Esophagus muscularis mucosa (tissue), 4 donors: ENCODE data around the gene TP53RK. TPM values are rescaled to one million over a fixed set of nuclear protein-coding genes. Genes with fewer than 3 reads are reported as not detected.

ENCODE experiments used
- DNase-seq: peaks from one replicate; pipeline ENCODE4 v3.0.0-alpha.2; 2017; ENCODE audit errors: extremely low spot score
- H3K27ac ChIP-seq, 4 donors: fragments of 200-600 bp; sonication (generic); replicated peaks in 1 of 4; 1 replicate in 3 of 4; 2 replicates in 1 of 4; pipeline ENCODE4 v1.5.1; 2016 to 2019; ENCODE audit warnings: mild to moderate bottlenecking in 1 of 4
- H3K27me3 ChIP-seq, 4 donors: fragments of 200-600 bp; sonication (generic); one replicate each; pipeline versions ENCODE4 v1.5.1 to v1.6.0; 2016 to 2019
- H3K36me3 ChIP-seq, 4 donors: fragments of 200-600 bp; sonication (generic); one replicate each; pipeline ENCODE4 v1.5.1; 2016 to 2019
- H3K4me1 ChIP-seq, 4 donors: fragments of 200-600 bp; sonication (generic); one replicate each; pipeline ENCODE4 v1.5.1; 2016 to 2019
- H3K4me3 ChIP-seq, 4 donors: fragments of 200-600 bp; sonication (generic); 1 replicate in 2 of 4; 2 replicates in 2 of 4; pipeline ENCODE4 v1.5.1; 2016 to 2019; ENCODE audit warnings: mild to moderate bottlenecking in 4 of 4, moderate library complexity in 1 of 4
- H3K9me3 ChIP-seq, 4 donors: fragments of 200-600 bp; sonication (generic); 1 replicate in 3 of 4; 2 replicates in 1 of 4; pipeline ENCODE4 v1.5.1; 2016 to 2019
- EP300 ChIP-seq: sonication (generic); formaldehyde crosslinking; IDR thresholded peaks from one replicate; pipeline ENCODE4 v1.6.1; 2017; ENCODE audit warnings: antibody characterized with exemption
- POLR2A ChIP-seq: fragments of 450-650 bp; IDR thresholded peaks from one replicate; pipeline ENCODE4 v1.6.1; 2017; ENCODE audit warnings: antibody characterized with exemption, moderate library complexity, mild to moderate bottlenecking, low read depth
- POLR2AphosphoS5 ChIP-seq, 2 donors: sonication (generic); formaldehyde crosslinking; IDR thresholded peaks; one replicate each; pipeline ENCODE4 v1.6.1; 2017; ENCODE audit warnings: antibody characterized with exemption in 2 of 2
- WGBS: methylation state at CpG from one replicate; pipeline ENCODE4 v1.1.5; 2018; 5-methylcytosine and 5-hydroxymethylcytosine counted together
- intact Hi-C: fragments of 100-400 bp; cut with DNase I; formaldehyde crosslinking; loops from one replicate; pipeline ENCODE4 v1.15.1; 2023
- total RNA-seq, 4 donors: library from RNA; depleted of rRNA; stranded (reverse); fragments of >200 nt; gene quantifications; one replicate each; pipeline versions ENCODE4 v1.1.0 to v1.2.1, GENCODE V29; 2016
- TF ChIP-seq, protein P1 (sequence below), 3 experiments: fragments of 200-600 bp in 2 of 3; fragments of 450-650 bp in 1 of 3; sonication (generic) in 2 of 3; IDR thresholded peaks; one replicate each; pipeline ENCODE4 v1.5.1; 2017 to 2019; ENCODE audit warnings: antibody characterized with exemption in 3 of 3, mild to moderate bottlenecking in 2 of 3, moderate library complexity in 1 of 3

TP53RK gene
- total RNA-seq, 4 donors from 2014 or later = 19.9 to 22.2 (median 21.0) TPM

GRCh38 chr20:46651091-46651962 is 37.9 kb downstream of the TP53RK start, which contains the start of gene SLC13A3:
Gene SLC13A3 (minus strand): TSS chr20:46651459. CDS start chr20:46651421, 38 bp downstream.
- TF ChIP-seq POLR2AphosphoS5 (IDR thresholded peaks at IDR 0.05) (no peak), POLR2A (no peak), EP300 (no peak)
- 23% methylated on average over 43 of the region's 55 CpGs for WGBS
- H3K4me1 ChIP-seq = peaks cover 0 to 10% (median 7%) of the 10 kb centered on the region in 4 donors
- intact Hi-C loops = no loop called here
- H3K36me3 ChIP-seq = no peaks in the 10 kb centered on the region
- no peak within 1 kb of the TSS for H3K27ac ChIP-seq
- H3K27me3 ChIP-seq = peaks cover 0 to 33% (median 1%) of the 10 kb centered on the region in 4 donors
- no peak for DNase-seq
- H3K9me3 ChIP-seq = no peaks in the 10 kb centered on the region
- peak within 1 kb of the TSS; percentile 22 to 34 (median 28) for H3K4me3 ChIP-seq

- Histone ChIP-seq H3K27me3 (peaks cover 0 to 33% (median 1%) of the 10 kb centered on the region in 4 donors), H3K27ac (no peak overlapping the region), H3K9me3 (no peaks in the 10 kb centered on the region), H3K4me3 (peak overlapping the region in 3 of 4 donors; percentile 22 to 34 (median 23)), H3K36me3 (no peaks in the 10 kb centered on the region), H3K4me1 (peaks cover 0 to 10% (median 7%) of the 10 kb centered on the region in 4 donors)
- 80% methylated on average over 10 of the region's 10 CpGs for WGBS
- TF ChIP-seq EP300 = no peak
- TF ChIP-seq, protein P1, sequence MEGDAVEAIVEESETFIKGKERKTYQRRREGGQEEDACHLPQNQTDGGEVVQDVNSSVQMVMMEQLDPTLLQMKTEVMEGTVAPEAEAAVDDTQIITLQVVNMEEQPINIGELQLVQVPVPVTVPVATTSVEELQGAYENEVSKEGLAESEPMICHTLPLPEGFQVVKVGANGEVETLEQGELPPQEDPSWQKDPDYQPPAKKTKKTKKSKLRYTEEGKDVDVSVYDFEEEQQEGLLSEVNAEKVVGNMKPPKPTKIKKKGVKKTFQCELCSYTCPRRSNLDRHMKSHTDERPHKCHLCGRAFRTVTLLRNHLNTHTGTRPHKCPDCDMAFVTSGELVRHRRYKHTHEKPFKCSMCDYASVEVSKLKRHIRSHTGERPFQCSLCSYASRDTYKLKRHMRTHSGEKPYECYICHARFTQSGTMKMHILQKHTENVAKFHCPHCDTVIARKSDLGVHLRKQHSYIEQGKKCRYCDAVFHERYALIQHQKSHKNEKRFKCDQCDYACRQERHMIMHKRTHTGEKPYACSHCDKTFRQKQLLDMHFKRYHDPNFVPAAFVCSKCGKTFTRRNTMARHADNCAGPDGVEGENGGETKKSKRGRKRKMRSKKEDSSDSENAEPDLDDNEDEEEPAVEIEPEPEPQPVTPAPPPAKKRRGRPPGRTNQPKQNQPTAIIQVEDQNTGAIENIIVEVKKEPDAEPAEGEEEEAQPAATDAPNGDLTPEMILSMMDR (IDR thresholded peaks at IDR 0.05) = no peak
- no peak for TF ChIP-seq POLR2A
- no peak for TF ChIP-seq POLR2AphosphoS5 (IDR thresholded peaks at IDR 0.05)
- intact Hi-C loops = no loop called here
- DNase-seq = no peak
Measured at GRCh38 chr20:46650575-46651090, 38.6 kb downstream of the TP53RK start.

- Histone ChIP-seq H3K27me3 (peaks cover 0 to 33% (median 1%) of the 10 kb centered on the region in 4 donors), H3K9me3 (no peaks in the 10 kb centered on the region), H3K36me3 (no peaks in the 10 kb centered on the region), H3K27ac (no peak overlapping the region), H3K4me1 (peaks cover 0 to 10% (median 7%) of the 10 kb centered on the region in 4 donors), H3K4me3 (no peak overlapping the region)
- DNase-seq = no peak
- WGBS = 94% methylated on average over 9 of the region's 9 CpGs
- intact Hi-C loops = no loop called here
- TF ChIP-seq POLR2A (no peak), EP300 (no peak)
- TF ChIP-seq, protein P1 (IDR thresholded peaks at IDR 0.05) = no peak
Measured at GRCh38 chr20:46649965-46650542, 39.2 kb downstream of the TP53RK start.

- Histone ChIP-seq H3K27ac (no peak overlapping the region), H3K27me3 (peaks cover 0 to 32% (median 1%) of the 10 kb centered on the region in 4 donors), H3K9me3 (no peaks in the 10 kb centered on the region), H3K4me3 (no peak overlapping the region), H3K36me3 (no peaks in the 10 kb centered on the region), H3K4me1 (peaks cover 0 to 10% (median 7%) of the 10 kb centered on the region in 4 donors)
- no peak for DNase-seq
- WGBS = 66% methylated on average over 3 of the region's 3 CpGs
- intact Hi-C loops = no loop called here
- TF ChIP-seq, protein P1 (IDR thresholded peaks at IDR 0.05) = no peak
- TF ChIP-seq POLR2A (no peak), POLR2AphosphoS5 (IDR thresholded peaks at IDR 0.05) (no peak), EP300 (no peak)
Measured at GRCh38 chr20:46649650-46649949, 39.6 kb downstream of the TP53RK start.
